ENCODE measurements around the gene ECPAS. TPM values are rescaled to one million over a fixed set of nuclear protein-coding genes. Genes with fewer than 3 reads are reported as not detected.
A peak's percentile ranks its signal among the peaks of the same experiment; 100 is the strongest.
"Not testable (repeated sequence)": the region's sequence is repeated elsewhere in the genome, so short reads cannot be mapped to it uniquely, and the experiment has no call there.

Gene ECPAS
- total RNA-seq, 3 donors from 2014 or later (not counting 1 experiment from before 2014, with no cell fraction given): 58.0 to 73.6 (median 70.7) TPM

GRCh38 chr9:111349766-111350165 is 134.4 kb downstream of the ECPAS start:
- no peak overlapping the region for H3K4me3 Mint-ChIP-seq
- no peak for DNase-seq
- H3K9me3 Mint-ChIP-seq: peaks cover 0 to 2% of the 10 kb centered on the region in 2 donors
- ATAC-seq: no peak
- Histone ChIP-seq H3K27ac (ENCODE audit: low read length) (no peak overlapping the region), H3K4me1 (ENCODE audit: control insufficient read depth, insufficient read depth, low read length) (no peaks in the 10 kb centered on the region), H3K4me3 (ENCODE audit: low read length) (no peak overlapping the region), H3K27me3 (ENCODE audit: control insufficient read depth, insufficient read depth, low read length) (peaks cover 2% of the 10 kb centered on the region), H3K36me3 (ENCODE audit: control insufficient read depth, insufficient read depth, low read length) (no peaks in the 10 kb centered on the region), H3K9me3 (ENCODE audit: control insufficient read depth, insufficient read depth, low read length) (no peaks in the 10 kb centered on the region)
- no peaks in the 10 kb centered on the region for H3K36me3 Mint-ChIP-seq
- intact Hi-C loops (cut with micrococcal nuclease): no loop called here
- 83% methylated on average over 5 of the region's 5 CpGs for WGBS (ENCODE audit: insufficient coverage)
- H3K27me3 Mint-ChIP-seq (ENCODE audit: low read depth in 2 of 2): peaks cover 3 to 13% of the 10 kb centered on the region in 2 donors
- H3K4me1 Mint-ChIP-seq: no peaks in the 10 kb centered on the region
- TF ChIP-seq CTCF (IDR thresholded peaks at IDR 0.05): no peak
- H3K27ac Mint-ChIP-seq: no peak overlapping the region

- no peak overlapping the region for H3K4me3 Mint-ChIP-seq
- no peaks in the 10 kb centered on the region for H3K4me1 Mint-ChIP-seq
- peaks cover 2% of the 10 kb centered on the region for H3K27me3 ChIP-seq (ENCODE audit: control insufficient read depth, insufficient read depth, low read length)
- ATAC-seq (no peak), DNase-seq (no peak)
- peaks cover 3 to 19% of the 10 kb centered on the region in 2 donors for H3K27me3 Mint-ChIP-seq (ENCODE audit: low read depth in 2 of 2)
- H3K4me3 ChIP-seq (ENCODE audit: low read length): no peak overlapping the region
- no peak overlapping the region for H3K27ac Mint-ChIP-seq
- peaks cover 0 to 2% of the 10 kb centered on the region in 2 donors for H3K9me3 Mint-ChIP-seq
- 78% methylated on average over 4 of the region's 4 CpGs for WGBS (ENCODE audit: insufficient coverage)
- no peaks in the 10 kb centered on the region for H3K4me1 ChIP-seq (ENCODE audit: control insufficient read depth, insufficient read depth, low read length)
- no peaks in the 10 kb centered on the region for H3K36me3 Mint-ChIP-seq
- H3K9me3 ChIP-seq (ENCODE audit: control insufficient read depth, insufficient read depth, low read length): no peaks in the 10 kb centered on the region
- H3K27ac ChIP-seq (ENCODE audit: low read length): no peak overlapping the region
- no peaks in the 10 kb centered on the region for H3K36me3 ChIP-seq (ENCODE audit: control insufficient read depth, insufficient read depth, low read length)
- intact Hi-C loops (cut with micrococcal nuclease): no loop called here
- TF ChIP-seq CTCF (IDR thresholded peaks at IDR 0.05): no peak
Observed at GRCh38 chr9:111348821-111349271, 135.3 kb downstream of the ECPAS start.

GRCh38 chr9:111334318-111334863 is 149.8 kb downstream of the ECPAS start:
- H3K27me3 ChIP-seq (ENCODE audit: control insufficient read depth, insufficient read depth, low read length); H3K27ac Mint-ChIP-seq; H3K4me3 ChIP-seq (ENCODE audit: low read length); H3K36me3 ChIP-seq (ENCODE audit: control insufficient read depth, insufficient read depth, low read length); H3K27ac ChIP-seq (ENCODE audit: low read length); H3K4me3 Mint-ChIP-seq; H3K9me3 ChIP-seq (ENCODE audit: control insufficient read depth, insufficient read depth, low read length); ATAC-seq; H3K4me1 ChIP-seq (ENCODE audit: control insufficient read depth, insufficient read depth, low read length); H3K36me3 Mint-ChIP-seq; intact Hi-C loops (cut with micrococcal nuclease); H3K9me3 Mint-ChIP-seq: not testable (repeated sequence)
- H3K4me1 Mint-ChIP-seq: peaks cover 15 to 20% of the 10 kb centered on the region in 2 donors
- peaks cover 8 to 19% of the 10 kb centered on the region in 2 donors for H3K27me3 Mint-ChIP-seq (ENCODE audit: low read depth in 2 of 2)
- peak in 1 of 2 donors; percentile 4 for DNase-seq
- 72% methylated on average over 5 of the region's 5 CpGs for WGBS (ENCODE audit: insufficient coverage)

- WGBS (ENCODE audit: insufficient coverage): no CpG with 5 or more reads among the region's 4 CpGs
- ATAC-seq (no peak), DNase-seq (no peak)
- Histone ChIP-seq H3K9me3 (ENCODE audit: control insufficient read depth, insufficient read depth, low read length) (no peaks in the 10 kb centered on the region), H3K27ac (ENCODE audit: low read length) (no peak within 1 kb of the TSS), H3K36me3 (ENCODE audit: control insufficient read depth, insufficient read depth, low read length) (no peaks in the 10 kb centered on the region), H3K27me3 (ENCODE audit: control insufficient read depth, insufficient read depth, low read length) (no peaks in the 10 kb centered on the region), H3K4me1 (ENCODE audit: control insufficient read depth, insufficient read depth, low read length) (peaks cover 7% of the 10 kb centered on the region), H3K4me3 (ENCODE audit: low read length) (no peak within 1 kb of the TSS)
- H3K27me3 Mint-ChIP-seq (ENCODE audit: low read depth in 2 of 2): peaks cover 0 to 16% of the 10 kb centered on the region in 2 donors
- no peak within 1 kb of the TSS for H3K4me3 Mint-ChIP-seq
- TF ChIP-seq CTCF (IDR thresholded peaks at IDR 0.05): no peak
- H3K27ac Mint-ChIP-seq: no peak within 1 kb of the TSS
- H3K4me1 Mint-ChIP-seq: peaks cover 8 to 13% of the 10 kb centered on the region in 2 donors
- no peaks in the 10 kb centered on the region for H3K9me3 Mint-ChIP-seq
- intact Hi-C loops (cut with micrococcal nuclease): no loop called here
- no peaks in the 10 kb centered on the region for H3K36me3 Mint-ChIP-seq
Observed at GRCh38 chr9:111330124-111330523, 154.1 kb downstream of the ECPAS start, which contains the start of gene OR2K2. TSS of gene OR2K2 (minus strand) at chr9:111330224. CDS start at chr9:111328433, 1,791 bp downstream.

All from natural killer cell (primary cell).